T-helper 9 cell (primary cell): ENCODE results near the gene CSNK1G1.
"Not testable (repeated sequence)": the region's sequence is repeated elsewhere in the genome, so short reads cannot be mapped to it uniquely, and the experiment has no call there.

Experiments
- DNase-seq: peaks from one replicate; pipeline ENCODE4 v3.0.0-alpha.2; 2020

Gene CSNK1G1

GRCh38 chr15:64235552-64235951, 120.4 kb downstream of the CSNK1G1 start:
- DNase-seq, result no peak

- no peak for DNase-seq
These were observed 122.7 kb downstream of the CSNK1G1 start for GRCh38 chr15:64233299-64233698.

DNA sequence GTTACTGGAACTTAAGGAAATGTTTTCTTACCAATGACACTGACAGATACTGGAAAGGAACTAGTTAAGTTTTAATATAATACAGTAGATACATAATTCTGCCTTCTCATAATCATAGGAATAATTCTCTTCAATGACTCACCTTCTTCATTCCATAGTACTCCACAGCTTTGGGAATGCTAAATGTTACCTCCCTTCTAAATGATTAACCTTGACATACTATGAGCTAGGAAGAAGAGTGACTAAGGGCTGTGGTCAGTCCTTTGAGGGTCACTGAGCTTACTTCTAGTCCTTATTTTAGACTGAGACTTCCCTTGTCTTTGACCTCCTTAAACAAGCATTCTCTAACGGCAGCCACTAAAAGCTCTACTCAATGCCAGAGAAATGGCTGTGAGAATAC, 123.6 kb downstream of the CSNK1G1 start:
- no peak for DNase-seq

DNA sequence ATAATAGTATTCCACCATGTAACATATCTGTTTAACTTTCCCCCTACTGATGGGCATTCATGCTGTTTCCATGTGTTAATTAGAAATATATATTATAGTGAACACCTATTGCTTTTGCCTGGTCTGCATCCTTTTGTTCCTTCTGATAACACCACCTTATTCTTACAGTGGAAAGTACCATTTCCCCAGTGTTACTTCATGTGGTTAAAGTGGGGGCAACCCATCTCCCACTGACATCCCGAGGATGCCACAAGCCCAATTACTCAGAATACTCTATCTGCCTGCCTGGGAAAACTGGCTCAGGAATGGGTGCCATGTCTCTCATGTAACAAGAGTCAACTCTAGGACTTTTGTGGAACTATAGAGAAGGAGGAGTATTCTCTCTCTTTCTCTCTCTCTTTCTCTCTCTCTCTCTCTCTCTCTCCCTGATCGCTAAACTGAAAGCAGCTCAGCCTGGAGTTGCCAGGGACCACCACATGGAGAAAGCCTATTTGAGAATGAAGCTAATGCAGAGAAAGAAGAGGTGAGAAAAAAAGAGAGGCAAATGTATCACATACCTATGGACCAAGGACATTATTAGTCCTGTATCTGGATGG, 126.7 kb downstream of the CSNK1G1 start:
- no peak for DNase-seq

DNA sequence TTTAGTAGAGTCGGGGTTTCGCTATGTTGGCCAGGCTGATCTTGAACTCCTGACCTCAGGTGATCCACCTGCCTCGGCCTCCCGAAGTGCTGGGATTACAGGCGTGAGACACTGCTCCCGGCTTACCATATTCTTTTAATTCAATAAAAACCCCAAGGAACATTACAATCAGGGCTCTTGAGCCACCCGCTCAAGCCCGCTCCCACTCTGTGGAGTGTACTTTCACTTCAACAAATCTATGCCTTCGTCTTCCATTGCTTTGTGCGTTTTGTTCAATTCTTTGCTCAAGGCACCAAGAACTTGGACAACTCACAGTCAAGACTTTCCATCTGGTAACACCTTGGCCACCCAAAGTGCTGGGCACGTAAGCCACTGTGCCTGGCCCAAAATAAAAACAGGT, 130.2 kb downstream of the CSNK1G1 start:
- DNase-seq, result no peak

GRCh38 chr15:64224511-64224910, 131.5 kb downstream of the CSNK1G1 start:
- no peak for DNase-seq

DNA sequence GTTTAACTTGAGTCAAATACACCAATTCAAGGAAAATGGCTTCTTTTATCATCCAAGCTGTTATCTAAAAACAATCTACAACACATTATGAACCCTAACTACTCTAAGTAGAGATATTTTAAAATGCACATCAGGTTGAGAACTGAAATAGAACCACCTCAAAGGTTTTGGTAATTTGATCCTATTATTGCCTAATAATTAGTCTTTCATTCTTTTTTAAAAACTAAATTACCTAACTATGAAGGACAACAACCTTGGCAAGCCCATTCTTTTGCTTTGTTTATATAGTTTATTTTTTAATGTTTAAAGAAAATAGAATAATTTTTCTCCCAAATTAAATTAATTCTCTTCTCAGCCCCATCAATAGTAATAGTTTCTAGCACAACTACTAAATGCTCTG, 132.1 kb downstream of the CSNK1G1 start:
- DNase-seq, result no peak

- DNase-seq, result no peak
These were observed 133.2 kb downstream of the CSNK1G1 start for GRCh38 chr15:64222573-64223366.

DNA sequence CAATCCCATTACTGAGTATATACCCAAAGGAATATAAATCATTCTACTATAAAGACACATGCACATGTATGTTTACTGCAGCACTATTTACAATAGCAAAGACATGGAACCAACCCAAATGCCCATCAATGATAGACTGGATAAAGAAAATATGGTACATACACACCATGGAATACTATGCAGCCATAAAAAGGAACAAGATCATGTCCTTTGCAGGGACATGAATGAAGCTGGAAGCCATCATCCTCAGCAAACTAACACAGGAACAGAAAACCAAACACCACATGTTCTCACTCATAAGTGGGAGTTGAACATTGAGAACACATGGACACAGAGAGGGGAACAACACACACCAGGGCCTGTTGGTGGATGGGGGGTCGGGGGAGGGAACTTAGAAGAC, 134.1 kb downstream of the CSNK1G1 start:
- not testable (repeated sequence) for DNase-seq

- not testable (repeated sequence) for DNase-seq
These were observed 138.6 kb downstream of the CSNK1G1 start for GRCh38 chr15:64217429-64217750.

- no peak for DNase-seq
These were observed 139.1 kb downstream of the CSNK1G1 start for GRCh38 chr15:64216730-64217428.

GRCh38 chr15:64216196-64216595, 139.8 kb downstream of the CSNK1G1 start:
- DNase-seq, result no peak

GRCh38 chr15:64213646-64214045, 142.3 kb downstream of the CSNK1G1 start:
- DNase-seq, result no peak

- no peak for DNase-seq
These were observed 144.3 kb downstream of the CSNK1G1 start for GRCh38 chr15:64211696-64212095.

- no peak for DNase-seq
These were observed 145.6 kb downstream of the CSNK1G1 start for GRCh38 chr15:64210371-64210770.

GRCh38 chr15:64209680-64210334, 146.2 kb downstream of the CSNK1G1 start:
- no peak for DNase-seq

- no peak for DNase-seq
These were observed 150.8 kb downstream of the CSNK1G1 start for GRCh38 chr15:64205202-64205601.

DNA sequence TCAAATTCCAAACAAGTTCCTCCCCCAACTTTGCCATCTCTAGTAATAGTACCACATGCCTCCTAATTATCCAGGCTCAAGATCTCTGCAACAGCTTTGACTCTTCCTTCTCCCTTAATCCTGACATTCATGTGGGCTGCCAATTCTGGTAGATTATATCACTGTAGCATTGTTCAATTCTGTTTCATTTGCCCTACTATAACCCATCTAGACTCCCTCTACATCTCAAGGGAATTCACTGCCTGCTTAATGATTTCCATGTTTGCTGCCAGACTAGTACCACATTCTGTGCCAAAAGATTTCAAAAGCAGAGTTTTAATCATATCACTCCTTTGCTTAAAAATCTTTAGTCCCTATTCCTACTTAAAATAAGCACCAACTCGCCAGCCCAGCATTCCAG, 158.5 kb downstream of the CSNK1G1 start:
- no peak for DNase-seq

GRCh38 chr15:64193971-64194370, 162.0 kb downstream of the CSNK1G1 start:
- DNase-seq, result no peak

DNA sequence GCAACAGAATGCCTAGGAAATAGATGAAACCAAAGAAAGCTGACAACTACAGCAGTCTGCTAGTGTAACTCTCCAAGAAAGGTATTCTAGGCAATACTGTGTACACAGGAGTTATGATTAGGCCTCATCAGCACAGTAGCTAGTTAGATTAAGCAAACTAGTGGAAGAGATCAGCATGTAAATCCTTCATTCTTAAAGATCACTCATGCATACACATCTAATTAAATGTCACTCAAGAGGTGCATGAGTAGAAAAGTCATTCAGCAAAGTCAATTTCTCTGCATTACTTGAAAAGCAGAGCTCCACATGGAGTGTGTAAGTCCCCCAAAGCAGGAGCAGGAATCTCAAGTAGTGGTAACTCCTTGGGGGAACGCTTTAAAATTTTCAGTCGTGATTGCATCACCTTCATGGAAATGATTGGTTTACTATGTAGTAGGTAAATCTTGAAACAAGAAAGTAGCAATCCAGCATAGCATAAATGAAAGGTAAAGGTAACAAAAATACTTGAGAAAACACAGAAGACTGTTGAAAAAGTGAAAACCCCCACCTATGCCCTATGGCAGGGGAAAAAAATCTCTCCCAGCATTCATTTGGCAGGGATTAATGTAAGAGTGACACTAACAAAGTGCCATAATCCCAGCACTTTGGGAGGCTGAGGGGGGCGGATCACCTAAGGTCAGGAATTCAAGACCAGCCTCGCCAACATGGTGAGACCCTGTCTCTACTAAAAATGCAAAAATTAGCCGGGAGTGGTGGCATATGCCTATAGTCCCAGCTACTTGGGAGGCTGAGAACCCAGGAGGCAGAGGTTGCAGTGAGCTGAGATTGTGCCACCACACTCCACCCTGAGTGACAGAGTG, 163.8 kb downstream of the CSNK1G1 start:
- no peak for DNase-seq

- no peak for DNase-seq
These were observed 168.4 kb downstream of the CSNK1G1 start for GRCh38 chr15:64187396-64188191.
